Heart left ventricle (tissue), 13 donors: ENCODE data around the gene MDFIC2.

Source experiments
- POLR2A ChIP-seq, 2 donors: fragments of 450-650 bp; IDR thresholded peaks; one replicate each; pipeline ENCODE4 v1.6.1; 2017; ENCODE audit warnings: antibody characterized with exemption in 2 of 2, mild to moderate bottlenecking in 2 of 2, moderate library complexity in 2 of 2
- TF ChIP-seq, protein P1 (sequence below), 12 donors: fragments of 200-600 bp; sonication (generic) in 4 of 12; IDR thresholded peaks; one replicate each; pipeline versions ENCODE4 v1.5.0 to v1.8.0; 2018 to 2022; ENCODE audit warnings: antibody characterized with exemption in 12 of 12, mild to moderate bottlenecking in 5 of 12
- donor health status: ischemic (EF 13 %, LVEDD 7.1; RV severe dilation, severe dysfunction).
- donor health status: DM: no; HTN: yes; CAD: no.
- donor health status: DM: no; HTN: no; CAD: no.
- donor health status: ischemic (EF 25% LVEDD 6.9; RV normal size, moderate dysfunction).
- donor health status: ischemic (EF 25% LVEDD 5.7; RV mildly dilated, moderate dysfunction).
- donor health status: ischemic (EF 35%, LVEDD 5.7; RV mildly dilated, moderate dysfunction).
- donor health status: nonischemic (EF 11% LVEDD 7.7; RV severe dilation, severe dysfunction).
- donor health status: DM: yes; HTN: yes; CAD: no.
- donor health status: PGD.
- donor health status: ischemic (EF 29% LVEDD 5.4; RV normal size, mild dysfunction).
- donor health status: nonischemic (EF 23%, LVEDD 6.1; RV moderate dilation, normal function).

DNA sequence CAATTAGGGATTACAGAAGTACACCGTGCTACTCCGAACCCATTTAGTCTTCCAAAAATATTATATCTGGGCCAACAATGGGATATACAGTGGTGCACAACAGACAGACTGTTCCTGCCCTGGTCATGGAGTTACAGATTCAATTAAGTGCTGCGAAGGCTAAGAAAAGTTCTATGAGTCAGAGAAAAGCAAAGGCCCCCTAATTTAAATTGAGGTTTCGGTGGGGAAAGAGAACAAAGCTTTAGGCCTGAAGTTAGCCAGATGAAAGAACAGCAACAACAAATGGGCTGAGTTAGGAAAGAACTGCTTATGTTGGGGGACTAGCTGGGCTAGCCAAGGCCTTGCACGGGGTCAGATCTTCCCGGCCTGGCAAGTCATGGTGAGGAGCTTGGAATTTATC lies 131.8 kb downstream of the MDFIC2 start:
- TF ChIP-seq, protein P1, sequence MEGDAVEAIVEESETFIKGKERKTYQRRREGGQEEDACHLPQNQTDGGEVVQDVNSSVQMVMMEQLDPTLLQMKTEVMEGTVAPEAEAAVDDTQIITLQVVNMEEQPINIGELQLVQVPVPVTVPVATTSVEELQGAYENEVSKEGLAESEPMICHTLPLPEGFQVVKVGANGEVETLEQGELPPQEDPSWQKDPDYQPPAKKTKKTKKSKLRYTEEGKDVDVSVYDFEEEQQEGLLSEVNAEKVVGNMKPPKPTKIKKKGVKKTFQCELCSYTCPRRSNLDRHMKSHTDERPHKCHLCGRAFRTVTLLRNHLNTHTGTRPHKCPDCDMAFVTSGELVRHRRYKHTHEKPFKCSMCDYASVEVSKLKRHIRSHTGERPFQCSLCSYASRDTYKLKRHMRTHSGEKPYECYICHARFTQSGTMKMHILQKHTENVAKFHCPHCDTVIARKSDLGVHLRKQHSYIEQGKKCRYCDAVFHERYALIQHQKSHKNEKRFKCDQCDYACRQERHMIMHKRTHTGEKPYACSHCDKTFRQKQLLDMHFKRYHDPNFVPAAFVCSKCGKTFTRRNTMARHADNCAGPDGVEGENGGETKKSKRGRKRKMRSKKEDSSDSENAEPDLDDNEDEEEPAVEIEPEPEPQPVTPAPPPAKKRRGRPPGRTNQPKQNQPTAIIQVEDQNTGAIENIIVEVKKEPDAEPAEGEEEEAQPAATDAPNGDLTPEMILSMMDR (IDR thresholded peaks at IDR 0.05) = no peak
- TF ChIP-seq POLR2A (IDR thresholded peaks at IDR 0.05) = no peak
